Common myeloid progenitor, CD34-positive (primary cell): ENCODE results near the gene COPG1.

ENCODE experiments used
- CTCF ChIA-PET: fragments of 350-600 bp; sonication (Branson Sonifier 250); formaldehyde crosslinking; loops from one replicate; lab custom pipeline; 2021; ENCODE audit warnings: antibody characterized with exemption; lab: Charles Lee
- POLR2A ChIA-PET: fragments of 350-600 bp; sonication (Branson Sonifier 250); formaldehyde crosslinking; loops from one replicate; lab custom pipeline; 2021; ENCODE audit warnings: antibody characterized with exemption; lab: Charles Lee
- DNase-seq, 3 donors: peaks; one replicate each; pipeline versions ENCODE4 v3.0.0 to v3.0.0-alpha.2; 2013
- H3K27ac ChIP-seq, 2 experiments: 1 replicate in 1 of 2; 2 replicates in 1 of 2; pipeline ENCODE4 v1.7.0; 2013; ENCODE audit warnings: inconsistent platforms in 2 of 2, low read length in 2 of 2, mild to moderate bottlenecking in 2 of 2, low read depth in 1 of 2, moderate library complexity in 1 of 2; ENCODE audit not compliant: severe bottlenecking in 2 of 2, insufficient read depth in 1 of 2, poor library complexity in 1 of 2
- H3K27me3 ChIP-seq, 5 experiments: replicated peaks in 2 of 5; 1 replicate in 3 of 5; 2 replicates in 2 of 5; pipeline versions ENCODE4 v1.6.1 to v1.7.0; 2013; ENCODE audit warnings: low read length in 4 of 5, mild to moderate bottlenecking in 2 of 5, moderate library complexity in 2 of 5, inconsistent platforms in 1 of 5; ENCODE audit not compliant: insufficient read depth in 5 of 5, control insufficient read depth in 4 of 5
- H3K36me3 ChIP-seq, 4 experiments: 1 replicate in 2 of 4; 2 replicates in 2 of 4; pipeline versions ENCODE4 v1.6.1 to v1.7.0; 2013; ENCODE audit warnings: low read length in 3 of 4, control low read depth in 1 of 4, mild to moderate bottlenecking in 1 of 4; ENCODE audit not compliant: control insufficient read depth in 4 of 4, insufficient read depth in 4 of 4
- H3K4me1 ChIP-seq, 4 experiments: 1 replicate in 3 of 4; 2 replicates in 1 of 4; pipeline versions ENCODE4 v1.6.1 to v1.7.1; 2013; ENCODE audit warnings: low read length in 3 of 4, mild to moderate bottlenecking in 3 of 4, control low read depth in 1 of 4, inconsistent platforms in 1 of 4, moderate library complexity in 1 of 4; ENCODE audit not compliant: control insufficient read depth in 4 of 4, insufficient read depth in 4 of 4; ENCODE audit errors: control extremely low read depth in 1 of 4
- H3K4me3 ChIP-seq, 7 experiments: 1 replicate in 4 of 7; 2 replicates in 3 of 7; pipeline versions ENCODE4 v1.5.1 to v1.7.0; 2013; ENCODE audit warnings: mild to moderate bottlenecking in 7 of 7, low read length in 6 of 7, moderate library complexity in 6 of 7, inconsistent platforms in 2 of 7, low read depth in 2 of 7, control low read depth in 1 of 7; ENCODE audit not compliant: insufficient read depth in 4 of 7, control insufficient read depth in 1 of 7; ENCODE audit errors: extremely low read depth in 1 of 7
- H3K9me3 ChIP-seq, 5 experiments: 1 replicate in 4 of 5; 2 replicates in 1 of 5; pipeline versions ENCODE4 v1.6.1 to v1.7.1; 2013; ENCODE audit warnings: low read length in 4 of 5, mild to moderate bottlenecking in 2 of 5, inconsistent platforms in 1 of 5, low read depth in 1 of 5, moderate library complexity in 1 of 5; ENCODE audit not compliant: control insufficient read depth in 4 of 5, insufficient read depth in 2 of 5; ENCODE audit errors: control extremely low read depth in 1 of 5
- WGBS: methylation state at CpG from one replicate; pipeline ENCODE4 v1.1.5; 2013; ENCODE audit not compliant: insufficient coverage; 5-methylcytosine and 5-hydroxymethylcytosine counted together

Gene COPG1

GRCh38 chr3:129316248-129317013, 67.0 kb downstream of the COPG1 start:
- Histone ChIP-seq H3K4me1 (peaks cover 4 to 30% (median 29%) of the 10 kb centered on the region in 4 experiments), H3K9me3 (no peaks in the 10 kb centered on the region), H3K36me3 (peaks cover 0 to 7% (median 2%) of the 10 kb centered on the region in 4 experiments), H3K27me3 (no peaks in the 10 kb centered on the region), H3K4me3 (peak overlapping the region; percentile 83 to 94 (median 89)), H3K27ac (peak overlapping the region; percentile 68 to 89)
- DNase-seq = peak; percentile 77 to 87 (median 85)
- ChIA-PET POLR2A (interaction anchor here (0.6 to 2.4 kb wide), 18 partner anchors 9 to 300 kb away, joined by 3 to 26 read pairs (median 4); partner anchors contain the start of genes COPG1, HMCES, IFT122 and MBD4), CTCF (interaction anchor here (0.6 to 3.1 kb wide), 20 partner anchors 10 to 429 kb away, joined by 3 to 25 read pairs (median 4); no protein-coding TSS in a partner anchor)
- WGBS = under 1% methylated on average over 60 of the region's 65 CpGs

GRCh38 chr3:129317014-129317771, 67.8 kb downstream of the COPG1 start:
- Histone ChIP-seq H3K27me3 (no peaks in the 10 kb centered on the region), H3K27ac (no peak overlapping the region), H3K9me3 (no peaks in the 10 kb centered on the region), H3K36me3 (peaks cover 0 to 10% (median 2%) of the 10 kb centered on the region in 4 experiments), H3K4me1 (peaks cover 4 to 30% (median 29%) of the 10 kb centered on the region in 4 experiments), H3K4me3 (peak overlapping the region; percentile 83 to 94 (median 89))
- ChIA-PET CTCF (interaction anchor here (0.9 to 3.1 kb wide), 16 partner anchors 9 to 37 kb away, joined by 3 to 25 read pairs (median 4); no protein-coding TSS in a partner anchor), POLR2A (interaction anchor here (0.8 to 2.4 kb wide), 7 partner anchors 9 to 301 kb away, joined by 3 to 26 read pairs (median 5); partner anchors contain the start of genes HMCES, IFT122 and MBD4)
- WGBS = 45% methylated on average over 9 of the region's 15 CpGs
- DNase-seq = no peak

- peaks cover 4 to 30% (median 29%) of the 10 kb centered on the region in 4 experiments for H3K4me1 ChIP-seq
- peak overlapping the region in 1 of 7 experiments; percentile 33 for H3K4me3 ChIP-seq
- no peaks in the 10 kb centered on the region for H3K9me3 ChIP-seq
- peak in 2 of 3 donors; percentile 39 to 40 for DNase-seq
- no peaks in the 10 kb centered on the region for H3K27me3 ChIP-seq
- POLR2A ChIA-PET = no interaction called here
- no peak overlapping the region for H3K27ac ChIP-seq
- H3K36me3 ChIP-seq = peaks cover 0 to 10% (median 2%) of the 10 kb centered on the region in 4 experiments
- WGBS = 25% methylated on average over 5 of the region's 5 CpGs
- CTCF ChIA-PET = interaction anchor here (0.9 to 3.1 kb wide), 5 partner anchors 9 to 35 kb away, joined by 3 to 25 read pairs (median 4); no protein-coding TSS in a partner anchor
These were observed 68.4 kb downstream of the COPG1 start for GRCh38 chr3:129317848-129318247.

GRCh38 chr3:129318921-129319320, 69.5 kb downstream of the COPG1 start:
- ChIA-PET CTCF (interaction anchor here (1.6 to 1.7 kb wide), 2 partner anchors 8 to 36 kb away, joined by 4 read pairs; no protein-coding TSS in a partner anchor), POLR2A (no interaction called here)
- WGBS = 98% methylated on average over 14 of the region's 15 CpGs
- Histone ChIP-seq H3K27ac (no peak overlapping the region), H3K27me3 (no peaks in the 10 kb centered on the region), H3K4me1 (peaks cover 3 to 27% (median 23%) of the 10 kb centered on the region in 4 experiments), H3K36me3 (peaks cover 0 to 12% (median 2%) of the 10 kb centered on the region in 4 experiments), H3K4me3 (no peak overlapping the region), H3K9me3 (no peaks in the 10 kb centered on the region)
- DNase-seq = no peak

GRCh38 chr3:129320261-129320660, 70.9 kb downstream of the COPG1 start:
- ChIA-PET CTCF (interaction anchor here (1.0 kb wide), 1 partner anchor 9 kb away, joined by 4 read pairs; no protein-coding TSS in a partner anchor), POLR2A (no interaction called here)
- Histone ChIP-seq H3K4me1 (peaks cover 0 to 16% (median 14%) of the 10 kb centered on the region in 4 experiments), H3K4me3 (no peak overlapping the region), H3K36me3 (peaks cover 0 to 12% (median 2%) of the 10 kb centered on the region in 4 experiments), H3K27ac (no peak overlapping the region), H3K27me3 (no peaks in the 10 kb centered on the region), H3K9me3 (no peaks in the 10 kb centered on the region)
- WGBS = 100% methylated on average over 1 of the region's 8 CpGs
- no peak for DNase-seq

- POLR2A ChIA-PET = no interaction called here
- 95% methylated on average over 7 of the region's 7 CpGs for WGBS
- H3K27ac ChIP-seq = no peak overlapping the region
These were observed 71.5 kb downstream of the COPG1 start for GRCh38 chr3:129320825-129321487.

More at GRCh38 chr3:129320825-129321487, 71.5 kb downstream of the COPG1 start:
- Histone ChIP-seq H3K27me3 (no peaks in the 10 kb centered on the region), H3K4me3 (no peak overlapping the region), H3K4me1 (peaks cover 0 to 16% (median 14%) of the 10 kb centered on the region in 4 experiments), H3K36me3 (peaks cover 0 to 12% (median 2%) of the 10 kb centered on the region in 4 experiments), H3K9me3 (no peaks in the 10 kb centered on the region)
- CTCF ChIA-PET = interaction anchor here (0.6 to 1.0 kb wide), 2 partner anchors 8 to 207 kb away, joined by 3 to 4 read pairs; no protein-coding TSS in a partner anchor
- DNase-seq = no peak
